Mesothelial cell of epicardium (in vitro differentiated cells): ENCODE measurements around the gene HYAL1. TPM values are rescaled to one million over a fixed set of nuclear protein-coding genes. Genes with fewer than 3 reads are reported as not detected.

Experiments used
- DNase-seq, 2 experiments: peaks; one replicate each; pipeline ENCODE4 v3.0.0; 2021; ENCODE audit warnings: low spot score in 2 of 2; ENCODE audit not compliant: unreplicated experiment in 2 of 2
- H3K27ac Mint-ChIP-seq: 2 replicates; pipeline ENCODE4 v1.8.0; 2021; ENCODE audit warnings: mixed read lengths
- H3K27me3 Mint-ChIP-seq: 2 replicates; pipeline ENCODE4 v1.8.0; 2021; ENCODE audit warnings: low read depth, mixed read lengths
- H3K36me3 Mint-ChIP-seq: 2 replicates; pipeline ENCODE4 v1.8.0; 2021; ENCODE audit warnings: mixed read lengths
- H3K4me1 Mint-ChIP-seq: 2 replicates; pipeline ENCODE4 v1.8.0; 2021; ENCODE audit warnings: mixed read lengths
- H3K4me3 Mint-ChIP-seq: 2 replicates; pipeline ENCODE4 v1.8.0; 2021; ENCODE audit warnings: mild to moderate bottlenecking, moderate library complexity, mixed read lengths
- H3K9me3 Mint-ChIP-seq: 2 replicates; pipeline ENCODE4 v1.8.0; 2021; ENCODE audit warnings: mixed read lengths
- total RNA-seq: library from RNA; stranded (reverse); gene quantifications from 3 replicates; pipeline ENCODE4 v1.2.1, GENCODE V29; 2021
- TF ChIP-seq, protein P1 (sequence below): fragments of 200-600 bp; sonication (generic); IDR thresholded peaks from one replicate; pipeline ENCODE4 v1.5.0; 2021; ENCODE audit warnings: antibody characterized with exemption; ENCODE audit not compliant: unreplicated experiment

The HYAL1 gene
- total RNA-seq, 1 donor from 2014 or later, result 2.7 TPM

DNA sequence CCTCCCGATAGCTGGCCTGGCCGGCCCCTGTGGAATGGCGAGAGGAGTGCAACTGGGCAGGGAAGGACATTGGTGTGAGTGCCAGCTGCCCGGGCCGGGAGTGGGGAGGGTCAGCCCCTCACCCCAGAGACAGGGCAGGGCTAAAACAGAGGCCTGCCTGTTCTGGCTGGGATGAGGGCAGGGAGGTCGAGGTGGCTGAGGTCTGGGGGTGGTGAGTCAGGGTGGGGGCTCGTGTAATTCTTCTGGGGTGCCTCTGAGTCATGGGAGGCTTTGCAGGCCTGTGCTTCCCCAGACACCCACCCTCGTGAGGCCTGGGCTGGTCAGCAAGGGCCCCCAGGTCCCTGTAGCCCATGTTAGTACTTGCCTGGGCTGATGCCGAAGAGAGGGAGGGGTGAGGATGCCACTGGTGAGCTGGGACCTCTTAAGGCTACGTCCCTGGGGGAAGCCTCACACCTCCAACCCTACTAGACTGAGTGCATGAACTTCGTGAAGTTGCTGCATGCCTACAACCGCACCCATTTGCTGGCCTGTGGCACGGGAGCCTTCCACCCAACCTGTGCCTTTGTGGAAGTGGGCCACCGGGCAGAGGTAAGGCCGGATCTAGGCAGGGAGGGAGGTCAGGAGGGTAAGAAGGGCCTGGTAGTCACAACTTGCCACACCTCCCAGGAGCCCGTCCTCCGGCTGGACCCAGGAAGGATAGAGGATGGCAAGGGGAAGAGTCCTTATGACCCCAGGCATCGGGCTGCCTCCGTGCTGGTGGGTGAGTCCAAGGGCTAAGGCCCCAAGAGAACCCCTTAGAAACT lies 32.8 kb downstream of the HYAL1 start:
- Mint-ChIP-seq H3K4me3 (peak overlapping the region; percentile 72), H3K4me1 (peaks cover 71% of the 10 kb centered on the region), H3K36me3 (peaks cover 12% of the 10 kb centered on the region), H3K27me3 (peaks cover 23% of the 10 kb centered on the region), H3K27ac (peak overlapping the region; percentile 100), H3K9me3 (no peaks in the 10 kb centered on the region)
- TF ChIP-seq, protein P1, sequence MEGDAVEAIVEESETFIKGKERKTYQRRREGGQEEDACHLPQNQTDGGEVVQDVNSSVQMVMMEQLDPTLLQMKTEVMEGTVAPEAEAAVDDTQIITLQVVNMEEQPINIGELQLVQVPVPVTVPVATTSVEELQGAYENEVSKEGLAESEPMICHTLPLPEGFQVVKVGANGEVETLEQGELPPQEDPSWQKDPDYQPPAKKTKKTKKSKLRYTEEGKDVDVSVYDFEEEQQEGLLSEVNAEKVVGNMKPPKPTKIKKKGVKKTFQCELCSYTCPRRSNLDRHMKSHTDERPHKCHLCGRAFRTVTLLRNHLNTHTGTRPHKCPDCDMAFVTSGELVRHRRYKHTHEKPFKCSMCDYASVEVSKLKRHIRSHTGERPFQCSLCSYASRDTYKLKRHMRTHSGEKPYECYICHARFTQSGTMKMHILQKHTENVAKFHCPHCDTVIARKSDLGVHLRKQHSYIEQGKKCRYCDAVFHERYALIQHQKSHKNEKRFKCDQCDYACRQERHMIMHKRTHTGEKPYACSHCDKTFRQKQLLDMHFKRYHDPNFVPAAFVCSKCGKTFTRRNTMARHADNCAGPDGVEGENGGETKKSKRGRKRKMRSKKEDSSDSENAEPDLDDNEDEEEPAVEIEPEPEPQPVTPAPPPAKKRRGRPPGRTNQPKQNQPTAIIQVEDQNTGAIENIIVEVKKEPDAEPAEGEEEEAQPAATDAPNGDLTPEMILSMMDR, result no peak
- DNase-seq, result no peak

DNA sequence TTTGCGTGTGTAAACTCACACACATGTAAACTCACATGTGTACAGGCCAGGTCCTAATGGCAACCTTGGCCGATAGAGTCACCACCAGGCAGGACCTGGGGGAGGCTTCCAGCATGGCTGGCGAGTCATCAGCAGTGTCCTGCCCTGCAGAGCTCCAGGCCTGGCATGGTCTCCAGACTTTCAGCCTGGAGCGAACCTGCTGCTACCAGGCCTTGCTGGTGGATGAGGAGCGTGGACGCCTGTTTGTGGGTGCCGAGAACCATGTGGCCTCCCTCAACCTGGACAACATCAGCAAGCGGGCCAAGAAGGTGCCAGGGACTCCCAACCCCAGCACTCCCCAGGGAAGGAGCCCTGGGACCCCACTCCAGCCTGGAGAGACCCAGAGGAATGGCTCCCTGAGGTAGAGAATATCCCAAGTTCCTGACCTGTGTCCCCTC lies 33.4 kb downstream of the HYAL1 start:
- Mint-ChIP-seq H3K27ac (peak overlapping the region; percentile 100), H3K36me3 (peaks cover 9% of the 10 kb centered on the region), H3K4me3 (peak overlapping the region; percentile 72), H3K4me1 (peaks cover 75% of the 10 kb centered on the region), H3K9me3 (no peaks in the 10 kb centered on the region), H3K27me3 (peaks cover 16% of the 10 kb centered on the region)
- TF ChIP-seq, protein P1, result no peak
- DNase-seq, result no peak

DNA sequence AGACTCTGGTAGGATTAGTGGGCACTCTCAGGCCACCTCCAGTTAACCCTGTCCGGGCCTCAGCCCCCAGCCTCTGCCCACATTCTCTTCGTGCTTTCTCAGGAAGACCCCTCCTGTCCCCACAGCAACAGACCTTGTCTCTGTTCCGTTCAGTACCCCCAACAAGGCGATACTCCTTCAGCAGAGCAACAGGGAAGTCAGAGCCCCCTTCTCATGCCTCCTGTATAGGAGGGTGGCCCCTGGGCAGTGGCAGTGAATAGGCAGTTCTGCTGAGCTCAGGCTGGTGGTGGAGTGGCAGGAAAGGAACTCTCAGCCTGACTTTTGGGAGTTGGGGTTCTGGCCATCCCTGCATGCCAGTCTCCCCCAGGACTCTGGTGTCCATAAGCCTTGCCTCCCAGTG lies 33.9 kb downstream of the HYAL1 start:
- Mint-ChIP-seq H3K4me3 (peak overlapping the region; percentile 72), H3K27ac (peak overlapping the region; percentile 100), H3K9me3 (no peaks in the 10 kb centered on the region), H3K27me3 (peaks cover 12% of the 10 kb centered on the region), H3K36me3 (peaks cover 7% of the 10 kb centered on the region), H3K4me1 (peaks cover 78% of the 10 kb centered on the region)
- TF ChIP-seq, protein P1, result no peak
- no peak for DNase-seq

DNA sequence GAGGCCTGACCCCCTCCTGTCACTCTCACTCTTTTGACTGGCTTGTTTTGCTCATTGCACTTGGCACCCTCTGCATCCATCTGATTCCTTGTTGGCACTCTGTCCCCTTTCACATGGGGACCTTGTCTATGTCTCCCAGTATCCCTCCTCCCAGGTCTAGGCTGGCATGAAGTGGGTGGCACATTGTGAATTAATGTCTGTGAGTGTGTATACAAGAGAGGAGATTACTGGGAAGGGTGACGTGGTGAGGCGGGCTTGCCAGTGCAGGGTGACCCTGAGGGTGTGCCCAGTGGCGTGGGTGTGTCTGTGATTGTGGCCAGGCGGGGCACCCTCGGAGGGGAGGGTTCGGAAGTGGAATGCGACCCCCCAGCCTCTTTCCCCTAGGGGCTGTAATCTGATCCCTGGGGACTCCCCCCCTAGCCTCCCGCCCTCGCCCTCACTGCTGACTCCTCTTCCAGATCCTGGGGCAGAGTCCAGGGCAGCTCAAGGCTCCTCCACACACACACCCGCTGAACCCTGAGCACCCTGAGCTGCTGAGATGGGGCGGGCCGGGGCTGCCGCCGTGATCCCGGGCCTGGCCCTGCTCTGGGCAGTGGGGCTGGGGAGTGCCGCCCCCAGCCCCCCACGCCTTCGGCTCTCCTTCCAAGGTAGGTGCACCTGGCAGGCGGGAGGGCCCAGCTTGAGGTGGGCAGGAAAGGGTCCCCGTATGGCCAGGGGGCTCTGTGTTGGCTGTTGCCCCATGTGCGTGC lies 34.5 kb downstream of the HYAL1 start, which contains the start of gene SEMA3B:
Gene SEMA3B, plus strand, starts transcription at position 445 of the 749 bp plus-strand sequence. Its CDS starts 94 bp downstream, at position 539.
- no peaks in the 10 kb centered on the region for H3K9me3 Mint-ChIP-seq
- peaks cover 80% of the 10 kb centered on the region for H3K4me1 Mint-ChIP-seq
- H3K4me3 Mint-ChIP-seq, result peak within 1 kb of the TSS; percentile 72
- DNase-seq, result no peak
- peaks cover 6% of the 10 kb centered on the region for H3K27me3 Mint-ChIP-seq
- peak within 1 kb of the TSS; percentile 100 for H3K27ac Mint-ChIP-seq
- TF ChIP-seq, protein P1, result no peak
- peaks cover 3% of the 10 kb centered on the region for H3K36me3 Mint-ChIP-seq

DNA sequence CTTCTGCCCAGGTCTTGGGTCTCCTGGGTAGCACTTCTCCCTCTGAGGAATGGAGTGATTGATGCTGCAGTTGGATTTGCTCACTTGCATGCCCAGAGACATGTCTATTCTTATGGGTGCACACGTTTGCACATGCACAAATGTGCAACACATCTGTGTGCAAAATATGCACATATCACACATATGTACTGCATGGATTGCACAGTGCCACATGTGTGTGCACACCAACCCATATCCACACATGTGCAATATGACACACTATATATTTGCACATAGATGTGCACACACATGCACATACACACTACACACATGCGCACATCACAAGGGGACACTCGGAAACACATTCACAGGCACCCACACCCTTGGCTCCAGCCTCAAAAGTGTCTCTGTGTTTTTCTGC lies 35.1 kb downstream of the HYAL1 start:
- Mint-ChIP-seq H3K27me3 (peaks cover 4% of the 10 kb centered on the region), H3K4me3 (peak overlapping the region; percentile 72), H3K27ac (peak overlapping the region; percentile 100), H3K4me1 (peaks cover 82% of the 10 kb centered on the region), H3K36me3 (peaks cover 3% of the 10 kb centered on the region), H3K9me3 (no peaks in the 10 kb centered on the region)
- TF ChIP-seq, protein P1, result no peak
- no peak for DNase-seq
